Stomach (tissue), 4 donors: Measurements from ENCODE around the gene COL19A1.

Experiments
- CTCF ChIP-seq, 7 experiments: fragments of 450-650 bp in 4 of 7; fragments of 200-600 bp in 3 of 7; sonication (generic) in 3 of 7; IDR thresholded peaks; one replicate each; pipeline ENCODE4 v1.5.1; 2016 to 2019; ENCODE audit warnings: antibody characterized with exemption in 7 of 7, control low read depth in 2 of 7, mild to moderate bottlenecking in 1 of 7
- EP300 ChIP-seq: sonication (generic); formaldehyde crosslinking; IDR thresholded peaks from one replicate; pipeline ENCODE4 v1.6.1; 2017; ENCODE audit warnings: antibody characterized with exemption
- POLR2AphosphoS5 ChIP-seq, 3 donors: sonication (generic); formaldehyde crosslinking; IDR thresholded peaks; one replicate each; pipeline ENCODE4 v1.6.1; 2016; ENCODE audit warnings: antibody characterized with exemption in 3 of 3

- TF ChIP-seq CTCF (IDR thresholded peaks at IDR 0.05): no peak
- no peak for TF ChIP-seq POLR2AphosphoS5 (IDR thresholded peaks at IDR 0.05)
- no peak for TF ChIP-seq EP300
Observed at GRCh38 chr6:70164556-70164955, 298.2 kb downstream of the COL19A1 start.
